NOMO-1 treated with dmso at 0.1 percent for 144 hours (cell line): ENCODE measurements around the gene TNC.

Source experiments
- DNase-seq: peaks from one replicate; lab custom pipeline; 2025; ENCODE audit not compliant: unreplicated experiment; lab: John Stamatoyannopoulos, UW

The TNC gene

DNA sequence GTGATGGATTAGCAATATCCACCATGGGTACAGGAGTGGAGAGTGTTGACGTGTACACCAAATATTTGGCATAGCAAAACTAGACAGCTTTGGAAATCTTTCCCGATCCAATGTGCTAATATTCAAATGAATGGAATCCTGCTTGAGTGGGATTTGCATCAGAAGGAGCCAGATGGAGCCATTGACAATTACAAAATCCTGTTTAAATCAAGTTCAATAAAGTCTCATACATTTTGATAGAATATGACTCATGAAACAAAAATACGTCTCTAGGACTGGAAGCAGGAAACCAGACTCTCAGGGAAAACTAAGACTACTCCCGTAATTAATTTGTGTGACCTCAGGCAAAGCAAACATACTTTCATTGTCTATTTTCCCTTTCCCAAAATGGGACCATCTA lies 13.0 kb downstream of the TNC start:
- no peak for DNase-seq

GRCh38 chr9:115103746-115104477 lies 14.0 kb downstream of the TNC start:
- no peak for DNase-seq

DNA sequence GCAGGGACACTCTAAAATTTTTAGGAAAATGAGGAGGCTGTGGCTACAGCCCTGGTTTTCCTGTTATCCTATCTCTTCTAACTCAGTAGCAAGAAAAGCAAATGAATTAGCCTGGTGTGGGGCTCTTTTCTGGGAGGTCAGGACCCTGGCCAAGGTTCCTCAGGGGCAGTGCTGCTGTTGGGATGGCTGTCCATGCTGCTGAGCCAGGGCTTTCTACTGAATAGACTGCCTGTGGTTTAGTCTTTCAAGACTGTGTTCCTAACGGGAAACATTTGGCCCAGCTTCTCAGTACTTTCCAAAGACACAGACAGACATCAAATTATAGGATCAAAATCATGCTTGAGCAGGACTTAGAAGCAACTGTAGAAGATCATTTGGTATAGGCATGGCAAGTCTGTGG lies 18.1 kb downstream of the TNC start:
- no peak for DNase-seq

DNA sequence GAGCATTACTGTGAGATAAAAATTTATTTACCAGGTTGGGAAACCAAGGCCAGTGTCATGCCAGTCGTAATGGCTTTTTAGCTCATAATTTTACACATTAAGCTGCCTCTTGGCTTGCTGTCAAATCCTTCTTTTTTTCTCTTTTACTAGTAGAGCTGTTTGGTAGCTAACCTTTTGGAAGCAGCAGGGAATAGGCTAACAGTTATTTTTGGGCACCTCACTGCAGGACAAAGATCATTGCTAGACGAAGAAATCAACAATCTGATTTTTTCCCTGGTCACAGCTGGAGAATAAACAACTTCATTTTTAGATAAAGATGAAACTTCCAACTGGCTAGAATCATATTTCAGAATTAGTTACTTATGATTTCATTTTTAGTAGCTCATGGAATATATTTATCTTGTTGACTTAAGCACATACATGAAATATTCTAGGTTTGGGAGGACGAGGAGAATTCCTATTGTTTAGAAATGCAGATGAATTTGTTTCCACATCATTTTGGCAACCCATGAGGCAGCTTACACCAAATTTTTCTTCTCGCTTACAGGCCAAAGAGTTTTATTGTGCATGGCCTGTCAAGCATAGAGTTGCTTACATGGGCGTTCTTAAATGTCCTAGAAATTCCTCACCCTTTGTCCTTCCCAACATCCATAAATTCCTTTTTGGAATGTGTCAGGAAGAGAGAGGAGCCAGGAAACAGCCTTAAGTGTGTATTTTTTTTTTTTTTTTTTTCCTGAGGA lies 19.6 kb downstream of the TNC start:
- no peak for DNase-seq

GRCh38 chr9:115093520-115093919 lies 24.4 kb downstream of the TNC start:
- DNase-seq, result no peak

DNA sequence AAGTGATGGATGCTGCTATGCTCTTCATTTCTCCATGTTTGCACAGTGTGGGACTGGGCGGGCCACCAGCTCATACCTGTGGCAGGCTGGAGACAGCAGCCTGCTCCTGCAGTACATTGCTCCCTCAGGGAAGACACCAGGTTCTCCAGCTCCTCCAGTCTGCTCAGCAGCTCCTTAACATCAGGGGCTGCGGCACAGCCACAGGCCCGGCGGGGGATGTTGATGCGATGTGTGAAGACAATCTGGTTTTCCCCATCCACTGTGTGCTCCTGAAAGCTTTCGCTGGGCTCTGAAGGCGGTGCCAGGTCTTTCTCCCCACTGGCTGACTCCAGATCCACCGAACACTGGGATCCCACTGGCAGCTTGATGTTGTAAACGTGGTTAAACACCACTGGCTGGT lies 27.5 kb downstream of the TNC start:
- no peak for DNase-seq

GRCh38 chr9:115088860-115089259 lies 29.1 kb downstream of the TNC start:
- DNase-seq, result no peak

GRCh38 chr9:115086886-115087285 lies 31.1 kb downstream of the TNC start:
- DNase-seq, result no peak

GRCh38 chr9:115086461-115086860 lies 31.5 kb downstream of the TNC start:
- no peak for DNase-seq

DNA sequence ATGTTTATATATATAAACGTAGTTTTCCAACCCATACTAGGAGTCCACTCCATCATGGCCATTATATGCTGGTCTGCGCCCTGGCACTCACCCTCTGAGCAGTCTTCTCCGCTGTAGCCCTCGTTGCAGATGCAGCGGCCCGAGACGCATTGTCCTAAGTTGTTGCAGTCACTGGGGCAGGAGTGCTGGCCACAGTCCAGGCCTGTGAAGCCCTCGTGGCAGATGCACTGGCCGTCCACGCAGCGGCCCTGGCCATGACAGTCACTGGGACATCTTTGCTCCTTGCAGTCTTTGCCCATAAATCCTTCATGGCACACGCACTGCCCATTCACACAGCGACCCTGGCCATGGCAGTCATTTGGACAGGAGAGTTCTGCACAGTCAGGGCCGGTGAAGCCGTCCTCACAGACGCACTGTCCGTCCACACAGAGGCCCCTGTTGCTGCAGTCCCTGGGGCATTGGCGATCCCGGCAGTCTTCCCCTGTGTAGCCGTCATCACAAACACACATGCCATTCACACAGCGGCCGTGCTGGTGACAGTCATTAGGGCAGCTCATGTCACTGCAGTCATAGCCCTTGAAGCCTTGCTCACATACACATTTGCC lies 32.1 kb downstream of the TNC start:
- no peak for DNase-seq

GRCh38 chr9:115084709-115085108 lies 33.2 kb downstream of the TNC start:
- no peak for DNase-seq

GRCh38 chr9:115084157-115084556 lies 33.8 kb downstream of the TNC start:
- no peak for DNase-seq

DNA sequence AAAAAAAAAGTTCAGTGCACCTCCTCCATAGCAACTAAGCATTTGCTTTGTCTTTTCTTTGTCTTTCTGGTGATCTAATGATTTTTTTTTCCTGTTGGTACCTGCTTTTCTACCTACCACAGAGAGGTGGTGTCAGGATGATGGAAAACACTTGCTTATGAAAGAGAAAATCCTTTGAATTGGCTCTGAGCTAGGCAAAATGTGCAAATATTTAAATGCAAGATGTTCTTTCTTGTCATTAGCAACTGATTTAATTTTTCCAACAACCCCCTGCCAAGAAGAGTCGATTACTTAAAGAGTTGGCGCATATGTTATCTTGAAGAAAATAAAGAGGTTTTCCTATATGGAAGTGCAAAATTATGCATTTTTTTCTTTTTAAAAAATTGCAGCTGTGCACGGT lies 37.7 kb downstream of the TNC start:
- no peak for DNase-seq

DNA sequence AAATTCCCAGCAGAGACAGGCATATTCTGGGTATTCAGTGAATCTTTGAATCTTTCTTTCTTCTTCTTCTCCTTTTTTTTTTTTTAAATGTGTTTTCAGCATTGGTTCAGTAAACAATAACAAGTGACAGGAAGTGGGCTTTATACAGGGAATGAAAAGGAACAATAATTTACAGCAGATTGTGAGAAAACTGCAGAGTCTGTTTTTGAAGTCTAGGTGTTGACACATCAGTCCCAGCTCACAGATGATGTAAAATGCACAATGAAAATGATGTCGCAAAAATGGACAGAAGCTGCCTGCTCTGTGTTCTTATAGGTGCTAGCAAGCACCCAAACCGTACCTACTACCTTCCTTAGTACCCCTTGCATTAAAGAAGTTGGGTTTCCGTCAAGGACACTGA lies 38.8 kb downstream of the TNC start:
- no peak for DNase-seq

- DNase-seq, result no peak
Measured at GRCh38 chr9:115073456-115073855, 44.5 kb downstream of the TNC start.

DNA sequence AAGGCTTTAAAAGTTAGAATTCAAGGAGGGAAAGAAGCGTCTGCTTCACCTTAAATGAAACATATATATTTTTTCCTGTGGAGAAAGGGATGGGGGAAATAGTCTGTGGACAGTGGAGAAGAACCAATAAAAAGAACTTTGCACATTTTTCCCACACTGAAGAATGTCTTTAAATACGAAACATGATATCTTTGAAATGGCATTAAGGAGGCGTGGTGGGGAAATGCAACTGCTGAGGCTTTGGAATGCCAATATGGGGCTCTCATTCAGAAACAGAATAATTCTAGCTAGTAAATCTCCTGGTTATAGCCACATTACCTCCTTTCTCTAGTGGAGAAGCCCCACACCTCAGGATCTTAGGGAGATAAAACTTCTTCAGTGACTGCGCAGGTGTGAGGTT lies 46.8 kb downstream of the TNC start:
- DNase-seq, result no peak

GRCh38 chr9:115069771-115070170 lies 48.2 kb downstream of the TNC start:
- DNase-seq, result no peak

DNA sequence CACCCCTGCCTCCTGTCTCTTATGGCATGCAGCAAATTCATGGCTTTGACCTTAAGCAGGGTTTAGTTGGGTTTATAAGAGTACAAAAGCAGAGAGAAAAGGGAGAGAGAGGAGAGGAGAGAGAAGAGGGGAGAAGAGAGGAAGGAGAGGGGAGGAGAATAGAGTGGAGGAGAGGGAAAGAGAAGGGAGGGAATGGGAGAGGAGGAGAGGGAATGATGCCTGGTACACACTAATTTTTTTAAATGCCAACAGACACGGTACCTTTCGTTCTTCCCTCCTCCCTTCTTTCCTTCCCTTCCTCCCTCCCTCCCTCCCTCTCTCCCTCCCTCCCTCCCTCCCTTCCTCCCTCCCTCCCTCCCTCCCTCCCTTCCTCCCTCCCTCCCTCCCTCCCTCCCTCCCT lies 48.7 kb downstream of the TNC start:
- no peak for DNase-seq

DNA sequence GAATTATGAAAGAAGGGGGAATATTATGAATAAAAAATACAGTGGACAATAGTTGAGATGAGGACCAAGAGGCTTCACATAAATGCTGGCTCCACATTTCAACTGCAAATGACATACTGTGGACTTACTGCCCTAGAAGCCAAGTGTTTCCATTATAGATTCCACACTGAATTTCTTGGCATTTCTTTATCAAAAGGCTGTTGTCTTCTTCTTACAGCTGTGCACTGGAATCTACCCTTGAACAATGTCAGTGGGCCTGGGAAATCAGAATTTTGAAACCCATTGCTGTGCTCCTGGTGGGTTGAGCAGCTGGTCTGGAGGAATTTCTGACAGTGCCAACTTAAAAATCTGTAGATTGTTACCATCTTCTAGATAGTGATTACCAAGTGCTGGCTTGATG lies 49.9 kb downstream of the TNC start:
- DNase-seq, result no peak

DNA sequence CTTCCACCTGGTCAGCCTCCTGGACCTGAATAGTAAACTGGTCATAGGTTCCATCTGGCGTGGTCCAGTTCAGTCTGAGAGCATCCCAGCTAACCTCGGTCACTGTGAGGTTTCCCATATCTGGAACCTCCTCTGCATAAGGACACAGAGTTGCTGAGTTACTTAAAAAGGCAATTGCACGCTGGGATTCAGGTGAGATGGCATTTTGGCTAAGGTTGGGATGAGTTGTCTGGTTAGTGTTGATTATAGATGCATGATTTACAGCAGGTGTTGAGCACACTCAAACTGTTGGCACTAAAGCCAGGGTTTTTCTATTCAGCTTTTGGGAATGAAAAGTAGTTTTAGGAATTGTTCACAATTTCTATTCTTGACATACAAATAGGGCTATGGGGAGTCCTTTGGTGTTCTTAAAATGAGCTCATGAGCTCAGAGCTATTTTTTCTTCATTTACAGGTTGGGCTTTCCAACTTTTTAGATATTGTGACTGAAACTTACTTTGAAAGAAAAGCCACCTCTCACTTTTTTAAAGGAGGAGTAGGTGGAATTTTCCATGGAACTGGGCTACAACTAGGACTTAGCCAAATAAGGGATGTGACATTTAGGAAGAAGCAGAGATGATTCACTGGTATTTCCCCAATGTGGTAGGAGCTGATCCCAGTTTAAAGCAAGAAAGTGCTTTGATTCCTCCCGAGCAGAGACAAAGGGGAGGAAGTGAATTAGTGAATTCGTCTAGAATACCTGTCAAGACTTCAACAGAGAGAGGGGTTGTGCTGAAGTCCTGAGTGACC lies 54.7 kb downstream of the TNC start:
- DNase-seq, result no peak

DNA sequence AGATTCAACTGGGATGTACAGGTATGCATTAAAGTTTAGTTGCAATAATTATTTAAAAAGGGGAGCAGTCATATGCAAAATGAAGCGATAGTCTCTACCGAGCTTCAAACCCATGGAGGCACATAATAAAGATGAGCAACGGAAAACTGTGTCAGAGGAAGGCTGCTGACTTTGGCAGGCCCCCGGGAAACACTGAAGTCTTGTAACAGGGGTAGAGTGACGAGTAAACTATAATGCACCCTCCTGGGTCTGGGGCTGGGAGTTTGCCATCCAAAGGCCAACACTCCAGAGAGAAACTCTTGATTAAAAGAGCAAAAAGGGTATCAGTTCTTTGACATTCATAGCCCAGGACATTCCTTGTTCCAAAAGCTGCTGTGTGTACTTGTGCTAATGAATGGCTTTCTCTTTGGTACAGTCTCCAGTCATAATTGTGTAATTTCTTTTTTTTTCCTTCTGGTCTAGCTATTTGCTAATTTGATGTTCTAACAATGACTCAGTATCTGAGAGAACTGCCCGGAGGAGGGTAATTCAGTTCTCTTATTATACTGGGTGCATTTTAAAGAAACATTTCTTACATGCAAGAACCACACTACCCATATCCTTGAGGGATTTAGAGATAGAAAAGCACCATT lies 59.2 kb downstream of the TNC start:
- no peak for DNase-seq
